ENCODE results near the gene RAB3A.

RAB3A gene, protein sequence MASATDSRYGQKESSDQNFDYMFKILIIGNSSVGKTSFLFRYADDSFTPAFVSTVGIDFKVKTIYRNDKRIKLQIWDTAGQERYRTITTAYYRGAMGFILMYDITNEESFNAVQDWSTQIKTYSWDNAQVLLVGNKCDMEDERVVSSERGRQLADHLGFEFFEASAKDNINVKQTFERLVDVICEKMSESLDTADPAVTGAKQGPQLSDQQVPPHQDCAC

GRCh38 chr19:18203863-18204393 is at the start of gene RAB3A:
Gene RAB3A (minus strand): TSS chr19:18204042. CDS start chr19:18202740, 1,302 bp downstream.
- peak within 1 kb of the TSS; percentile 85 for H3K4me3 ChIP-seq (ENCODE audit: low read depth, low read length)

GRCh38 chr19:18253130-18253529 is 49.3 kb upstream of the RAB3A start:
- no peak overlapping the region for H3K4me3 ChIP-seq (ENCODE audit: low read depth, low read length)
- no peak for DNase-seq (ENCODE audit: low read depth)
- TF ChIP-seq, protein P1, sequence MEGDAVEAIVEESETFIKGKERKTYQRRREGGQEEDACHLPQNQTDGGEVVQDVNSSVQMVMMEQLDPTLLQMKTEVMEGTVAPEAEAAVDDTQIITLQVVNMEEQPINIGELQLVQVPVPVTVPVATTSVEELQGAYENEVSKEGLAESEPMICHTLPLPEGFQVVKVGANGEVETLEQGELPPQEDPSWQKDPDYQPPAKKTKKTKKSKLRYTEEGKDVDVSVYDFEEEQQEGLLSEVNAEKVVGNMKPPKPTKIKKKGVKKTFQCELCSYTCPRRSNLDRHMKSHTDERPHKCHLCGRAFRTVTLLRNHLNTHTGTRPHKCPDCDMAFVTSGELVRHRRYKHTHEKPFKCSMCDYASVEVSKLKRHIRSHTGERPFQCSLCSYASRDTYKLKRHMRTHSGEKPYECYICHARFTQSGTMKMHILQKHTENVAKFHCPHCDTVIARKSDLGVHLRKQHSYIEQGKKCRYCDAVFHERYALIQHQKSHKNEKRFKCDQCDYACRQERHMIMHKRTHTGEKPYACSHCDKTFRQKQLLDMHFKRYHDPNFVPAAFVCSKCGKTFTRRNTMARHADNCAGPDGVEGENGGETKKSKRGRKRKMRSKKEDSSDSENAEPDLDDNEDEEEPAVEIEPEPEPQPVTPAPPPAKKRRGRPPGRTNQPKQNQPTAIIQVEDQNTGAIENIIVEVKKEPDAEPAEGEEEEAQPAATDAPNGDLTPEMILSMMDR (IDR thresholded peaks at IDR 0.05; ENCODE audit: insufficient read depth, low read depth, low read length, missing control alignments) = no peak

More at GRCh38 chr19:18203863-18204393, at the start of gene RAB3A:
- TF ChIP-seq, protein P1 (IDR thresholded peaks at IDR 0.05; ENCODE audit: insufficient read depth, low read depth, low read length, missing control alignments) = no peak
- peak; percentile 100 for DNase-seq (ENCODE audit: low read depth)

GRCh38 chr19:18252370-18252717 is 48.5 kb upstream of the RAB3A start:
- no peak overlapping the region for H3K4me3 ChIP-seq (ENCODE audit: low read depth, low read length)
- DNase-seq (ENCODE audit: low read depth) = no peak
- TF ChIP-seq, protein P1 (IDR thresholded peaks at IDR 0.05; ENCODE audit: insufficient read depth, low read depth, low read length, missing control alignments) = no peak

- TF ChIP-seq, protein P1 (IDR thresholded peaks at IDR 0.05; ENCODE audit: insufficient read depth, low read depth, low read length, missing control alignments) = peak; percentile 95
- peak; percentile 81 for DNase-seq (ENCODE audit: low read depth)
- H3K4me3 ChIP-seq (ENCODE audit: low read depth, low read length) = no peak overlapping the region
These were observed 47.9 kb upstream of the RAB3A start for GRCh38 chr19:18251587-18252369.

GRCh38 chr19:18249834-18250233 is 46.0 kb upstream of the RAB3A start:
- TF ChIP-seq, protein P1 (IDR thresholded peaks at IDR 0.05; ENCODE audit: insufficient read depth, low read depth, low read length, missing control alignments) = no peak
- H3K4me3 ChIP-seq (ENCODE audit: low read depth, low read length) = no peak overlapping the region
- DNase-seq (ENCODE audit: low read depth) = no peak

DNA sequence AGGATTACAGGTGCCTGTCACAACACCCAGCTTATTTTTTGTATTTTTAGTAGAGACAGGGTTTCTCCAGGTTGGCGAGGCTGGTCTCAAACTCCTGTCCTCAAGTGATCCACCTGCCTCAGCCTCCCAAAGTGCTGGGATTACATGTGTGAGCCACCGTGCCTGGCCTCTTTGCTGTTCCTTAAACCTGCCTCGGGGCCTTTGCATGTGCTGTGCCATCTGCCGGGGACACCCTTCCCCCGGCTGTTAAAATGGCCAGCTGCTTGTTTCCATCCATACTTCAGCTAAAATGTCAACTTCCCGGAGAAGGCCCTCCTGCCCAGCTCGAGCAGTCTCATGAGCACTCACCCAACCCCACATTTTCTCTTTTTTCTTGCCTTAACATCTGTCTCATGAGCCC is 41.5 kb upstream of the RAB3A start:
- TF ChIP-seq, protein P1 (IDR thresholded peaks at IDR 0.05; ENCODE audit: insufficient read depth, low read depth, low read length, missing control alignments) = no peak
- no peak overlapping the region for H3K4me3 ChIP-seq (ENCODE audit: low read depth, low read length)
- DNase-seq (ENCODE audit: low read depth) = no peak
